Measurements from ENCODE around the gene CFTR. TPM values are rescaled to one million over a fixed set of nuclear protein-coding genes. Genes with fewer than 3 reads are reported as not detected.
A peak's percentile ranks its signal among the peaks of the same experiment; 100 is the strongest.
"Not testable (repeated sequence)": the region's sequence is repeated elsewhere in the genome, so short reads cannot be mapped to it uniquely, and the experiment has no call there.

The CFTR gene
- total RNA-seq, 1 donor from 2014 or later, result under 0.01 TPM

DNA sequence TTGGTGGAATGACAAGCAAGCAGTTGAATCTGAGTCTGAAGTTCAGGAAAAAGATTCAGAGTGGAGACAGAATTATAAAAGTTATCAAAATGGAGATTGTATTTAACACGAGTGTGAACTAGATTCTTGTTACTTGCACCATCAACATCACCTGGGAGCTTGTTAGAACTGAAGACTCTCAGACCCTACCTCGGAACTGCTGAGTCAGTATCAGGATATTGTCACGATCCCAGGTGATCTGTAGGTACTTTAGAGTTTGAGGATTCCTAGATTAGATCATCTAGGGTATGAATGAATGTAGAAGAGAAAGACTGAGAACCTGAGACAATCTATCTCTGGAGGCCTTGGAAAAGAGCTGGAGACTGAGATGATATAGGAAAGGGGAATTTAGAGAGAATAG lies 199.3 kb downstream of the CFTR start:
- FAIRE-seq (no peak), DNase-seq (ENCODE audit: low spot score in 2 of 2) (no peak)

DNA sequence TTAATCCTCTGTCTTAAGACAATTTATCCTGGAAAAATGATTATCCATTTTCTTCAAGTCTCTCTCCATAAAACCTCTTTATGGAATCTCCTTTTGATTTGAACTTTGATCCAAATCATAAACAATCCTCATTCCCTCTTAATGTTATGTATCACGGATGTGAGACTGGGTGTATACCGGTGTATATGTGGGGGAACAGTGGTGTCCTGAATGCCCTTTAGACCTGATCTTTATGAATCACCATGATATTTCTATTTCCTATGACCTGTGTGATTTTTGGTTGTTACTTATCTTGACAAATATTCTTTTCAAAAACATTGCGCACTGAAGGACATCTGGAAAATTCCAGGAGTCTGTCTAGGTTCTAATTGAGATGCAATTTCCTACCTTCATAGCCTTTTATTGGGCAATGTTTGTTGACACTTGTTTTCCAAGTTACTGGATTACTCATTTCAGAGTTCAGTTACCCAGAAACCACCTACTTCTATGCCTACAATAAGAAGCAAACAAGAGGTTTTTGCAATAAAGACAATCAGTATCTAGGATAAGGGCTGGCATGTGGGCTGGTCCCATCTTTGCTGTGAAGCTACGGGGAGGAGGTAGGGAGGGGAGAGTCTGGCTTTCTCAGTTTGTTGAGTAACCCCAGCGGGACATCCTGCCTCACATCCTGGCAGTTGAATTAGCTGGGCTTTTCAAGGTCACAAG lies 203.0 kb downstream of the CFTR start:
- no peak for DNase-seq (ENCODE audit: low spot score in 2 of 2)
- no peak for FAIRE-seq

DNA sequence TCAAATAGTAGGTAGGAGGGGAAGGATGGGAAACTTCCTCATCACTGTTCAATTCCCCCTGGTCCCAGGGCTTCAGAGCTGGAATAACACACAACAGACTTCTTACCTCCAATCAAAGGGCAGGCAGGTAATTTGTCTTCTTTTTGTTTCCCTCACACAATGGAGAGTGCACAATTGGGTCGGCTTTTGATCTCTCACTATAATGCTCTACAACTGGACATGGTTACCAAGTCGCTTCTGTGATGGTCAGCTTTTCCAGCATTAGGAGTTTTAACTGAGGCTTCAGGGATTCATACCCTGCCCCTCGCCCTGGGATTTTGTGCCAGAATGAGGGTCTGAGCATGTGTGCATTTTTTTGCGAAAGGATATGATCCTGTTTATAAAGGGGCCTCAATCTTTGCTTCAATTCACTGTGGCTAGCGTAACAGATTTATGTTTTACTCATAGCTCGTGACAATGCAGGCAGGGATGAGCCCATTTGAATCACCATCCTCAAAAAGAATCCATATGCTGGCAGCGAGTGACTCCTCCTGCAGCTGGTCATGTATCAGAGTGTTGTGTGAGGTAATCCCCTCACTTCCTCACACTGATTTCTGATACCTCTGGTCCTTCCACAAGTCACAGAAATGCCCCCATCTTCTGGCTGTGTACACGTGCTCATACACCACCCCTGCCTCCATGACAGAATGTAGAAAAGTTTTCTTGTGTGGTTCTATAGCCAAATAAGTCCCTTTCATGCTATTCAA lies 203.8 kb downstream of the CFTR start:
- DNase-seq (ENCODE audit: low spot score in 2 of 2), result no peak
- no peak for FAIRE-seq

DNA sequence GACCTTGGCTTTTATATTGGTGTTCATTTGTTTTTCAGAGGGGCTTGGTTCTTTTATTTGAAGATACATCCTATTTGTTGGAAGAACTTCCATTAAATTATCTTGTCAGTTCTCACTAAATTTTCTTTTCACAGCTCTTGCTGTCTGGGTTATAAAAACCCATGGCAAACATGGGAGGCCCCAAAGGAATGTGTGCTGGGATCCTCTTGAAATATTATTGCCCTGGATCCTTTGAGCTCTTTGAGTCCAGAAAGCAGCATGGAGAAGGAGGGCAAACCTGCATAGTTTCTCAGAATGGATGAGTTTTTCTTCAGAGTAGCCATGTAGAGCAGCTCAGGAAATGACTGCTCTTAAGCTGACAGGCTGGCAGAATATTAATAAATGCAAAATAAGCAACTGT lies 206.0 kb downstream of the CFTR start:
- DNase-seq (ENCODE audit: low spot score in 2 of 2), result no peak

DNA sequence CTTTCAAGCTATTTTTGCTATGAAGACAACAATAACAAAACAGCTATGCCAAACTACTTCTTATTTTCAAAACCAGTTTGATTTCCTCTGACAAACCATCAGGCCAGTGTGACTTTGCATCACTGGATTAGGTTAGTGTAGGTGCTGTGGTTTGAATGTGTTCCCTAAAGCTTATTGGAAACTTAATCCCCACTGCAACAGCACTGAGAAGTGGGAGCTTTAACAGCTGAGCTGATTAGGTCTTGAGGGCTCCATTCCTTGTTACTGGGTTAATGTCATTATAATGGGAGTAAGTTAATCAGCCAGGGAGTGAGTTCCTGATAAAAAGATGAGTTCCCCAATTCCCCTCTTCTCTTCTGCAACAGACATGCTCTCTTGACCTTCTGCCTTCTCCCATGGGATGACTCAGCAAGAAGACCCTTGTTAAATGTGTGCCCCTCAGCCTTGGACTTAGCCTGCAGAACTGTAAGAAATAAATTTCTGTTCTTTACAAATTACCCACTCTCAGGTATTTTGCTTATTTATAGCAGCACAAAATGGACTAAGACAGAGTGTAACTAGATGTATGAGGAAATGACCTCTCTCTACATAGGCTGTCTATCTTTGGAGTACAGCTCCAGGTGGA lies 206.6 kb downstream of the CFTR start:
- DNase-seq (ENCODE audit: low spot score in 2 of 2) (no peak), FAIRE-seq (no peak)

More for the DNA sequence above, 206.0 kb downstream of the CFTR start:
- FAIRE-seq, result no peak

DNA sequence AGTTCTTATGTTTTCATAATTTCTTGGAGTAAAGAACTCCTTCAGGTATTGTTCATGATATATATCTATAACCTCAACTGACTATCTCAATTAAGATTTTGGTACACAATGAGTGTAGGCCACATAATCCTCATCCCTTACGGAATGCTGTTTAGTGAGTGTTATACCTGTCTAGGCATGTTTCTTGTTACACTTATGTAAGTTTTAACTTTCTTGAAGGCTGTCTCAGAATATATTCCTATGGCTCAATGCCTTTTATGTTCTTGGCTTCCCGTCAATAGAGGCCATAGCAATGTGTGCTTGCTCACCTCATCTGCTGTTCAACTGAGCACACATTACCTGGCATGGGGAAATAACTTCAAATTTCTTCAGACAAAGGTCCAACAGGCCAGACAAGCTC lies 208.3 kb downstream of the CFTR start:
- no peak for FAIRE-seq
- no peak for DNase-seq (ENCODE audit: low spot score in 2 of 2)

DNA sequence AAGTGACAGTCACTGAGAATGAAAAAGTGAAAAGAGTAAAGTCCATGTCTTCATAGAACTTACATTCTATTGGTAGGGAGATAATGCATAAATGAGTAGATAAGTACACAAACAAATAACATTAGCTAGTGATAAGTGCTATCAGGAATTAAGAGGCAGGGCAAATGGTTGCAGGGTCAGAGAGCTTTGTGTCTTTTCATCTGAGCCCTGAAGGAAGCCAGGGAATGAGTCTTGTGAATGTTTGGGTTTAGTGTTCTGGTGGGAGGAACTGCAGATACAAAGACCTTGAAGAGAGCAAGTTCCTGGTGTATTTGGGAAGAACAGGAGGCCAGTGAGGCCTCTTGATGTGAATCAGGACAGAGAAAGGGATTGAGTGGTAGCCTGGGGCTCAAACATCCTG lies 209.6 kb downstream of the CFTR start:
- FAIRE-seq (no peak), DNase-seq (ENCODE audit: low spot score in 2 of 2) (no peak)

DNA sequence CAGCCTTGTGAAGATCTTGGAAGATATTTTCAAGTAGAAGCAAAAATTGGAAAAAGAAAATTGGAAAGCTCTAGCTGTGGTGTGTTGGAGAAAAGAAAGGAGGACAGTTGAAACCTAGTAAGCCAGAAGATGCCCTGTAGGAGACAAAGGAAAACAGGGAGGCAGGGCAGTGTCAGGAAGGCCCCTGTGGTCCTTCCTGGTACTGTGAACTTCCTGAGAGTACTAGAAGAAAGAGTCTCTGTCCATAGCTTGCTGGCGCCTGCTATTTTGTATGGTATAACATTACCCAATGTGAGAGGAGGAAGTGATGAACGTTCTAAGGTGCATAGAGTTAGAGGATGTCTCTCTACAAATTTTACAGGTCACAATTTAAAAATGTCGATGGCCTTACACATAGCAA lies 210.3 kb downstream of the CFTR start:
- no peak for DNase-seq (ENCODE audit: low spot score in 2 of 2)
- FAIRE-seq, result no peak

DNA sequence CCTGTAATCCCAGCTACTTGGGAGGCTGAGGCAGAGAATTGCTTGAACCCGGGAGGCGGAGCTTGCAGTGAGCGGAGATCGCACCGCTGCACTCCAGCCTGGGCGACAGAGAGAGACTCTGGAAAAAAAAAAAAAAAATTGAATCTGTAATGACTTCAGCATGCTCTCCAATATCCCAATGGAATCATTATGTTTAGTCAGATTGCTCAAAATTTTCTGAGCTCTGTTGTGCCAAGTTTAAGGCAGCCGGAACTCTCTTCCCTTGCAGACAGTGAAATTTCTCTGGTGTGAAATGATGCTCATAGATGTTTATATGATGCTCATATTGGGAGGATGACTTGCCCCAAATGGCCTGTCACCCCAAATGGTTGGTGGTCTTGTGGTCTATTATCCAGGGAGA lies 212.5 kb downstream of the CFTR start:
- FAIRE-seq (no peak), DNase-seq (ENCODE audit: low spot score in 2 of 2) (no peak)

DNA sequence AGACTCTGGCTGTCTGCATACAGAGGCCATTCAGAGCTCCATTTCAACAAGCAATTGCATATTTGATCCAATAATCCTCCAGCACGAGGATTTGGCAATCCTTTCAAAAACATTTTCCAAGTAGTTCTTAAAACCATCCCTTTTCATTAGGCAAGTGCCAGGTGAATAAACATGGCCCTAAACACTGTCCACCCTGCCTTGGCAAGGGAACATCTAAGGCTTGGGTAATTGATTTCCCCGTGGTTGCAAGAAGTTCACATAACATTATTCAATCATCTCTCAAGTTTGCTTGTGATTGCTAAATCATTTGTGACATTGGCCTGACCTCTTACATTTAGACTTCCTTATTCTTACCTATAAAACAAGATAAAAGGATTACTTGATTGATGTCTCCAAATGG lies 218.2 kb downstream of the CFTR start:
- DNase-seq (ENCODE audit: low spot score in 2 of 2) (no peak), FAIRE-seq (no peak)

DNA sequence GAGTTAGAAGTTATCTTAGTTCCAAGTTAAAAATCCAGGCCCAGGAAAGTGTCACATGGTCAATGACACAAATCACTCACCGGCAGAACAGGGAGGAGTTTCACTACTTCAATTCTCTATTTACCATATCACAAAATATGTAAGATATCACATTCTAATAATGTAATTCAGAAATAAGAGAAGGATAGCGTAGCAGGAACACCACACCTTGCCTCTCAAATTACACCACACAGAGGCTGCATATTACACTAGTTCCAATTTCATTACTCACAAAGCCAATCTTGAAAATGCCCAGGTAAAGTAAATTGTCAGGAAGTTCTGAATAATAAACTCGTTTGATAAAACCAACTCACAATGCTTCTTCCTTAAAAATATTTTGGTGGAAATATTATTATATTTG lies 224.2 kb downstream of the CFTR start:
- no peak for FAIRE-seq
- no peak for DNase-seq (ENCODE audit: low spot score in 2 of 2)

DNA sequence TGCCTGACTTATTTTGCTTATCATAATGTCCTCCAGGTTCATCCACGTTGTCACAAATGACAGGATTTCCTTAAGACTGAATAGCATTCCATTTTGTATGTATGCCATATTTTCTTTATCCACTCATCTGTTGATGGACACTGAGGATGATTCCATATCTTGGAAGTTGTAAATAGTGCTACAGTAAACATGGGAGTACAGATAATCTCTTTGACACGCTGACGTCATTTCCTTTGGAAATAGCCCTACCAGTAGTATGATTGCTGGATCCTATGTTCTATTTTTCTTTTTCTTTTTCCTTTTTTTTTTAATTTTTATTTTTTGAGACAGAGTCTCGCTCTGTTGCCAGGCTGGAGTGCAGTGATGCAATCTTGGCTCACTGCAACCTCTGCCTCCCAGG lies 225.8 kb downstream of the CFTR start:
- no peak for FAIRE-seq

DNA sequence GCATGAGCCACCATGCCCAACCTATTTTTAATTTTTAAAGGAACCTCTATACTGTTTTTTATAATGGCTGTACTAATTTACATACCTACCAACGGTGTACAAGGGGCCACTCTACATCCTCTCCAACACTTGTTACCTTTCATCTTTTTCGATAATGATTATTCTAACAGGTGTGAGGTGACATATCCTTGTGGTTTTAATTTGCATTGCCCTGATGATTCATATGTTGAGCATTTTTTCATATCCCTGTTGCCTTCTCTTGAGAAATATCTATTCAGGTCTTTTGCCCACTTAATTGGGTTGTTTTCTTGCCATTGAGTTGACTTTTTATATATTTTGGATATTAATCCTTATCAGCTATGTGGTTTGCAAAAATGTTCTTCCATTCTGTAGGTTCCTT lies 226.4 kb downstream of the CFTR start:
- DNase-seq (ENCODE audit: low spot score in 2 of 2), result no peak
- no peak for FAIRE-seq

More for the DNA sequence above, 225.8 kb downstream of the CFTR start:
- no peak for DNase-seq (ENCODE audit: low spot score in 2 of 2)

DNA sequence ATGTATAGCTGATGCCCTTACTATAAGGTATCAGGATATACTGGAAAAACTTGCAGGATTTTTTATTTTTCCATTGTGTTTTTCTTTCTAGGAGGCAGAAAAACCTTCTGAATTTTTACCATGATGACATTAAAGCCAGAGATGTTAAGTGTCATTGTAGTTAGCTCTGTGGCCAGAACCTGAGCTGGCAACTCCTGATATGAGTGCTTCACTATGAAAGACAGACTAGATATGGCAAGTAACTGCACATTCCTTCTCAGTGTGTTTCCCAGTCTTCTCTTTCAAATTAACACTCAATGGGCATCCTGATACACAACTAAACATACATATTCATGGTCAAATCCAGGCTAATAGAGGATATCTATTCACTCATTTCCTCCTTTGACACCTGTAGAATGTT lies 227.3 kb downstream of the CFTR start:
- no peak for FAIRE-seq
- DNase-seq (ENCODE audit: low spot score in 2 of 2), result no peak

DNA sequence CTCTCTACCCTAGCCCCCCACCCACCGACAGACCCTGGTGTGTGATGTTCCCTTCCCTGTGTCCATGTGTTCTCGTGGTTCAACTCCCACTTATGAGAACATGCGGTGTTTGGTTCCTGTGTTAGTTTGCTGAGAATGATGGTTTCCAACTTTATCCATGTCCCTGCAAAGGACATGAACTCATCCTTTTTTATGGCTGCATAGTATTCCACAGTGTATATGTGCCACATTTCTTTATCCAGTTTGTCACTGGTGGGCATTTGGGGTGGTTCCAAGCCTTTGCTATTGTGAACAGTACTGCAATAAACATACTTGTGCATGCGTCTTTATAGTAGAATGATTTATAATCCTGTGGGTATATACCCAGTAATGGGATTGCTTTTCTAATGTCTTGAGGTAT lies 228.3 kb downstream of the CFTR start:
- DNase-seq (ENCODE audit: low spot score in 2 of 2), result not testable (repeated sequence)

DNA sequence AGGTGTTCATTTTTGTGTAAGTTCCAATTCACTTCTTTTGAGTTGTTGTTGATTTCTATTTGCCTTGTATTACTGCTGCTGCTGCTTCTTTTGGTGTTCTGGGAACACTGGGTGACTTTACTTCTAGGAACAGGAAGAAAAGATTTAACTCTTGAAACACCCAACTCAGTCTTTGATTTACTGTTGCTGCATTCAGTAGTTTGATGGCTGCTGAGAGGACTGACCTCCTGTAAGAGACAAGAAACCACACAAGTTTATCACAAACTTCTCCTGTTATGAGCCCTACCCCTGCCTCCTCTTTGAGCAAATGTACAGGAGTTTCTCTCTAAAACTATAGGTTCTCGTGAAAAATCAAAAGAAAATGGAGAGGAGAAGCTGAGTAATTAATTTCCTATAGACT lies 231.7 kb downstream of the CFTR start:
- DNase-seq (ENCODE audit: low spot score in 2 of 2), result no peak
- no peak for FAIRE-seq

More for the DNA sequence above, 228.3 kb downstream of the CFTR start:
- not testable (repeated sequence) for FAIRE-seq

DNA sequence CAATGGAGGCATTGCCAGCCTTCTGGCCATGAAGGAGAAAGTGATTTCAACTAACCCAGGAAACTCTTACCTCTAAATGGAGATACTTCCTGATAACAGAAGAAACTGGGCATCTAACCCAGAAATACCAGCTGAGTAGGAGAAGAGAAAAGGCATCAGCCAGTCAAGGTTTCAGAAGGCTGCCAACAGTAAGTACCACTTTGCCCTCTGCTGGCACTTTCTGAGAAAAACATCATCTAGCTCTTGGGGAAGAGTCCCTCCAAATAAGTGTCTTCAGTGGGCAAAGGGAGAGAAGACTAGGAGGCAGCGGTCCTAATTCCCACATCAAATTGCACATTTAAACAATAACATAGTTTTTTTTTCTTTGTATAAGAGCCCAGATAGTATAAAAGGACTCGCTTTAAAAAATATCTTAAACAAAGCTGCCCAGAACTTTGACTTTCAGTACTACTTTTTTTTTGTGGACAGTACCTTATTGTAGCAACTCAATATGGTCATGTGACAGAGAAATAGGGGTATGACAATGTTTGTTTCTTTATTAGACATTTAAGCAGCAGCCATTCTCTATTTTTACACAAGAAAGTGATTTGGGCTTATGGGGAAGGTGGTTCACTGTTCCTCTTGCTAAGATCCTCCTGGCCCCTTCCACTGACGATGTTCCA lies 236.1 kb downstream of the CFTR start:
- peak; percentile 10 to 36 for DNase-seq (ENCODE audit: low spot score in 2 of 2)
- no peak for FAIRE-seq

DNA sequence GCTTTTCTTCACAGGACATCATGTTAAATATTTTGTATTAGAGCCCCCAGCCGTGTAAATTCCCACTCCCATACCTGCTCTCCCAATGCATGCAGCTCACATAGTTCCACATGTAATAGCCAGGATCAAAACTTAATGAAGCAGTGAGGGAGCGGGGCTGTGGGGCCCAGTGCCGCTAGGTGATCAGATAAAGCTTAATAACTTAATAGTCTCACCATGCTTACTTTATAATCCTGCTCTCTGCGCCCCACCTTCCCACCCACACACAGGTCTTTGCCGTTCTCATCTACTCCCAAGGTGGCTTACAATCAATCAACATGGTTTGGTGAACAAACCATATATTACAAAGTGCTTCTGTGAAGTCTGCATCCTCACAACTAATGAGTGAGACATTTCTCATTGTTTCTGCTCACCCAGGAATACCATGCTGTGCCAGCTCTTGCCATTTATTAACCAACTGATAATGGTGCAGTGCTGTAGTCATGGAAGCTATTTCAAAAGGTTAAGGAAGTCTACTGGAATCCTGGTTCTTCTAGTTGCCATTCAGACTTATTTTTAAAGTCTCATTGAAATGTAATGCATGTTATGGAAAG lies 237.0 kb downstream of the CFTR start:
- no peak for FAIRE-seq
- DNase-seq (ENCODE audit: low spot score in 2 of 2), result no peak

DNA sequence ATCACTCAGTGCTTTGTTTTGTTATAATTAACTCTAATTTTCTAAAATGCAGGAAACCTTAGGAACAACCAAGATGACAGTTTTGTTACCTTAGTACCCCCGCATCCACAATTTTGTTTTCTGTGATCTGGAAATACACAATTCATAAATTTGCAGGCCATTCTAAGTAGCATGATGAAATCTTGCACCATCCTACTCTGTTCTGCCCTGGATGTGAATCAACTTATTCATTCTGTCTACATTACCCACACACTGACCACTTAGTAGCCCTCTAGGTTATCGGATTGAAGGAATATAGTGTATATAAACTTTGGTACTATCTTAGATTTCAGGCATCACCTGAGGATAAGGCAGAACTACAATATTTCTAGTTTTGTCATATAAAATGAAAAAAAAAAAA lies 237.5 kb downstream of the CFTR start:
- DNase-seq (ENCODE audit: low spot score in 2 of 2) (no peak), FAIRE-seq (no peak)

All from frontal cortex (tissue), 4 donors.